Panc1 (cell line): ENCODE results near the gene KCNK10. TPM values are rescaled to one million over a fixed set of nuclear protein-coding genes. Genes with fewer than 3 reads are reported as not detected.

Source experiments
- ATAC-seq: fragments of 200-7000 bp; cut with Tn5 transposase; 2 replicates; pipeline ENCODE4 v1.9.1; 2020; ENCODE audit warnings: mild to moderate bottlenecking, moderate library complexity
- BruUV-seq: library from RNA; stranded (reverse); fragments of 400-500 nt; replicated peaks from 2 replicates; lab custom pipeline; 2021; lab: Mats Ljungman, UMichigan
- CTCF ChIA-PET: fragments of 300-600 bp; sonication (Branson Sonifier 250); formaldehyde crosslinking; loops from one replicate; lab custom pipeline; 2022; ENCODE audit warnings: antibody characterized with exemption; lab: Charles Lee
- POLR2A ChIA-PET: fragments of 300-600 bp; sonication (Branson Sonifier 250); formaldehyde crosslinking; loops from one replicate; lab custom pipeline; 2022; ENCODE audit warnings: antibody characterized with exemption; lab: Charles Lee
- DNase-seq: peaks from one replicate; pipeline ENCODE4 v3.0.0-alpha.2; 2010; ENCODE audit warnings: low read depth, low spot score
- H3K27ac ChIP-seq: 2 replicates; pipeline ENCODE4 v1.5.1; 2011; ENCODE audit warnings: mild to moderate bottlenecking, low read length, inconsistent platforms
- H3K27me3 ChIP-seq: fragments of 200-500 bp; sonication (Bioruptor generic); 2 replicates; pipeline ENCODE4 v1.6.0; 2014; ENCODE audit warnings: low read length, inconsistent platforms; ENCODE audit not compliant: control insufficient read depth, insufficient read depth
- H3K36me3 ChIP-seq: fragments of 200-500 bp; sonication (Bioruptor generic); 2 replicates; pipeline ENCODE4 v1.5.1; 2014; ENCODE audit warnings: inconsistent platforms, mild to moderate bottlenecking, low read length, moderate library complexity; ENCODE audit not compliant: control insufficient read depth, insufficient read depth
- H3K4me1 ChIP-seq: 2 replicates; pipeline ENCODE4 v1.5.1; 2011; ENCODE audit warnings: inconsistent platforms, mild to moderate bottlenecking, low read length, moderate library complexity; ENCODE audit not compliant: control insufficient read depth, insufficient read depth
- H3K4me3 ChIP-seq, 2 experiments: 2 replicates each; pipeline ENCODE4 v1.5.1; 2011 to 2012; ENCODE audit warnings: low read depth in 2 of 2, low read length in 2 of 2, mild to moderate bottlenecking in 2 of 2, inconsistent platforms in 1 of 2, moderate library complexity in 1 of 2
- H3K9me3 ChIP-seq: fragments of 200-500 bp; sonication (Bioruptor generic); 2 replicates; pipeline ENCODE4 v1.5.1; 2014; ENCODE audit warnings: low read depth, mild to moderate bottlenecking, inconsistent platforms, low read length, moderate library complexity; ENCODE audit not compliant: control insufficient read depth, insufficient read depth
- CTCF ChIP-seq: fragments of 450-650 bp; IDR thresholded peaks from 2 replicates; pipeline ENCODE4 v1.5.1; 2017; ENCODE audit warnings: mild to moderate bottlenecking
- POLR2AphosphoS5 ChIP-seq: IDR thresholded peaks from 2 replicates; pipeline ENCODE4 v1.6.1; 2012; ENCODE audit warnings: mild to moderate bottlenecking, low read depth, low read length, moderate library complexity
- REST ChIP-seq, 2 experiments: IDR thresholded peaks; 2 replicates each; pipeline ENCODE4 v1.6.1; 2011 to 2012; ENCODE audit warnings: low read depth in 2 of 2, control low read depth in 1 of 2, low read length in 1 of 2, mild to moderate bottlenecking in 1 of 2, moderate library complexity in 1 of 2; ENCODE audit not compliant: insufficient read depth in 1 of 2
- SIN3A ChIP-seq: IDR thresholded peaks from 2 replicates; pipeline ENCODE4 v1.6.1; 2012; ENCODE audit warnings: low read depth, mild to moderate bottlenecking, low read length, moderate library complexity, borderline replicate concordance; ENCODE audit not compliant: insufficient read depth
- TCF7L2 ChIP-seq: IDR thresholded peaks from 2 replicates; pipeline ENCODE4 v1.6.1; 2011; ENCODE audit warnings: mild to moderate bottlenecking, low read depth, low read length, inconsistent platforms
- in situ Hi-C: cut with HindIII; loops from 2 replicates; pipeline ENCODE4 v1.10.0; 2016; ENCODE audit warnings: low sequenced_read_pairs, low pct_unique_long_range_greater_than_20kb
- intact Hi-C: fragments of 100-400 bp; cut with micrococcal nuclease; formaldehyde crosslinking; loops from one replicate; pipeline ENCODE4 v1.10.0; 2022; ENCODE audit not compliant: unreplicated experiment
- total RNA-seq: library from RNA; stranded (reverse); gene quantifications from one replicate; pipeline ENCODE4 v1.2.1, GENCODE V29; 2021; ENCODE audit not compliant: unreplicated experiment

KCNK10 gene
- total RNA-seq, 1 experiment from 2014 or later, result 0.28 TPM

GRCh38 chr14:88303041-88303440, 20.0 kb downstream of the KCNK10 start:
- no peaks in the 10 kb centered on the region for H3K4me1 ChIP-seq
- no peak overlapping the region for H3K4me3 ChIP-seq
- H3K27ac ChIP-seq, result no peak overlapping the region
- ATAC-seq (no peak), DNase-seq (no peak)
- BruUV-seq, result no TSS peak
- in situ Hi-C loops (no loop called here), intact Hi-C loops (no loop called here)
- no peak for TF ChIP-seq POLR2AphosphoS5
- TF ChIP-seq TCF7L2, result no peak
- TF ChIP-seq SIN3A, result no peak
- TF ChIP-seq CTCF, result no peak
- TF ChIP-seq REST (IDR thresholded peaks at IDR 0.05; ENCODE audit: insufficient read depth in 1 of 2, low read depth in 2 of 2, low read length in 1 of 2), result no peak
- POLR2A ChIA-PET, result no interaction called here
- H3K9me3 ChIP-seq, result no peaks in the 10 kb centered on the region
- peaks cover 2% of the 10 kb centered on the region; the same call in 1 of the 2 replicates for H3K27me3 ChIP-seq
- no peaks in the 10 kb centered on the region for H3K36me3 ChIP-seq
- CTCF ChIA-PET, result no interaction called here

- ChIA-PET CTCF (no interaction called here), POLR2A (no interaction called here)
- peaks cover 2% of the 10 kb centered on the region; the same call in 1 of the 2 replicates for H3K27me3 ChIP-seq
- H3K4me3 ChIP-seq, result no peak overlapping the region
- no peak for ATAC-seq
- no TSS peak for BruUV-seq
- in situ Hi-C loops, result no loop called here
- H3K9me3 ChIP-seq, result no peaks in the 10 kb centered on the region
- H3K36me3 ChIP-seq, result no peaks in the 10 kb centered on the region
- H3K27ac ChIP-seq, result no peak overlapping the region
- no peak for TF ChIP-seq REST (IDR thresholded peaks at IDR 0.05; ENCODE audit: insufficient read depth in 1 of 2, low read depth in 2 of 2, low read length in 1 of 2)
- no peak for TF ChIP-seq CTCF
- no peak for TF ChIP-seq SIN3A
- TF ChIP-seq TCF7L2, result no peak
- no peak for TF ChIP-seq POLR2AphosphoS5
- no peak for DNase-seq
- intact Hi-C loops, result no loop called here
- no peaks in the 10 kb centered on the region for H3K4me1 ChIP-seq
Measured at GRCh38 chr14:88301381-88301780, 21.7 kb downstream of the KCNK10 start.
